IMR-90 (cell line): ENCODE data around the gene CYTH1. TPM values are rescaled to one million over a fixed set of nuclear protein-coding genes. Genes with fewer than 3 reads are reported as not detected.

Experiments
- ATAC-seq: fragments of 200-7000 bp; cut with Tn5 transposase; 2 replicates; pipeline ENCODE4 v1.9.1; 2020; ENCODE audit warnings: low read depth, mild to moderate bottlenecking, moderate library complexity
- BruUV-seq: library from RNA; stranded (reverse); fragments of 400-500 nt; replicated peaks from 2 replicates; lab custom pipeline; 2021; lab: Mats Ljungman, UMichigan
- CTCF ChIA-PET: fragments of 300-600 bp; formaldehyde crosslinking; extraction: SDS; loops from one replicate; lab custom pipeline; 2021; ENCODE audit warnings: antibody characterized with exemption; lab: Yijun Ruan, JAX
- POLR2A ChIA-PET: fragments of 300-600 bp; sonication (Branson Sonifier 250); formaldehyde crosslinking; loops from one replicate; lab custom pipeline; 2022; ENCODE audit warnings: antibody characterized with exemption; ENCODE audit not compliant: unreplicated experiment; lab: Charles Lee
- DNase-seq: peaks from one replicate; pipeline ENCODE4 v3.0.0; 2013
- H2AFZ ChIP-seq: replicated peaks from 2 replicates; pipeline ENCODE3; 2013; ENCODE audit warnings: low read length, mild to moderate bottlenecking; ENCODE audit not compliant: poor library complexity
- H2AK5ac ChIP-seq: 2 replicates; pipeline ENCODE4 v1.6.1; 2013; ENCODE audit warnings: low read depth, low read length, inconsistent platforms
- H2AK9ac ChIP-seq: replicated peaks from 2 replicates; pipeline ENCODE3; 2013; ENCODE audit warnings: mild to moderate bottlenecking, low read depth, low read length, moderate library complexity; ENCODE audit not compliant: poor library complexity
- H2BK120ac ChIP-seq: 2 replicates; pipeline ENCODE4 v1.6.1; 2013; ENCODE audit warnings: low read depth, low read length, inconsistent platforms
- H2BK15ac ChIP-seq: 3 replicates; pipeline ENCODE4 v1.6.1; 2013; ENCODE audit warnings: low read depth, low read length, inconsistent platforms
- H2BK20ac ChIP-seq: 2 replicates; pipeline ENCODE4 v1.6.1; 2013; ENCODE audit warnings: low read depth, mild to moderate bottlenecking, inconsistent platforms, low read length, moderate library complexity
- H2BK5ac ChIP-seq: 2 replicates; pipeline ENCODE4 v1.6.1; 2013; ENCODE audit warnings: mild to moderate bottlenecking, low read depth, low read length, inconsistent platforms; ENCODE audit not compliant: poor library complexity, severe bottlenecking
- H3K14ac ChIP-seq: replicated peaks from 2 replicates; pipeline ENCODE4 v1.6.1; 2013; ENCODE audit warnings: low read depth, low read length, inconsistent platforms
- H3K18ac ChIP-seq: 2 replicates; pipeline ENCODE4 v1.6.1; 2013; ENCODE audit warnings: low read depth, low read length, control low read depth
- H3K23ac ChIP-seq: 2 replicates; pipeline ENCODE4 v1.6.1; 2013; ENCODE audit warnings: low read depth, low read length, inconsistent platforms
- H3K27ac ChIP-seq: 2 replicates; pipeline ENCODE4 v1.5.1; 2013; ENCODE audit warnings: mild to moderate bottlenecking, control low read depth, low read length; ENCODE audit not compliant: insufficient read depth
- H3K27me3 ChIP-seq: 2 replicates; pipeline ENCODE4 v1.6.1; 2013; ENCODE audit warnings: low read length; ENCODE audit not compliant: control insufficient read depth, insufficient read depth
- H3K36me3 ChIP-seq: 2 replicates; pipeline ENCODE4 v1.6.1; 2013; ENCODE audit warnings: low read length, mixed read lengths; ENCODE audit not compliant: control insufficient read depth, insufficient read depth
- H3K4ac ChIP-seq: 2 replicates; pipeline ENCODE4 v1.6.1; 2013; ENCODE audit warnings: low read depth, low read length, inconsistent platforms
- H3K4me1 ChIP-seq: 2 replicates; pipeline ENCODE4 v1.6.1; 2013; ENCODE audit warnings: low read length, mixed read lengths; ENCODE audit not compliant: control insufficient read depth, insufficient read depth
- H3K4me2 ChIP-seq: 2 replicates; pipeline ENCODE4 v1.6.1; 2013; ENCODE audit warnings: low read depth, mild to moderate bottlenecking, control low read depth, low read length, moderate library complexity
- H3K4me3 ChIP-seq: 2 replicates; pipeline ENCODE4 v1.5.1; 2013; ENCODE audit warnings: low read depth, mild to moderate bottlenecking, control low read depth, low read length, moderate library complexity; ENCODE audit not compliant: insufficient read depth
- H3K56ac ChIP-seq: 2 replicates; pipeline ENCODE4 v1.6.1; 2013; ENCODE audit warnings: low read length, inconsistent platforms; ENCODE audit not compliant: insufficient read depth; ENCODE audit errors: extremely low read depth
- H3K79me1 ChIP-seq, 2 experiments: 2 replicates each; pipeline ENCODE4 v1.6.1; 2013; ENCODE audit warnings: low read length in 2 of 2, inconsistent platforms in 1 of 2, low read depth in 1 of 2
- H3K9ac ChIP-seq: 2 replicates; pipeline ENCODE4 v1.6.1; 2013; ENCODE audit warnings: low read depth, low read length, control low read depth
- H3K9me1 ChIP-seq: 2 replicates; pipeline ENCODE4 v1.6.1; 2013; ENCODE audit warnings: low read length, inconsistent platforms; ENCODE audit not compliant: insufficient read depth
- H3K9me3 ChIP-seq: 2 replicates; pipeline ENCODE4 v1.6.1; 2013; ENCODE audit warnings: low read length; ENCODE audit not compliant: control insufficient read depth, insufficient read depth
- H4K20me1 ChIP-seq: 2 replicates; pipeline ENCODE4 v1.6.1; 2013; ENCODE audit warnings: low read length, inconsistent platforms; ENCODE audit not compliant: insufficient read depth
- H4K5ac ChIP-seq: 2 replicates; pipeline ENCODE4 v1.6.1; 2013; ENCODE audit warnings: mild to moderate bottlenecking, low read depth, low read length, control low read depth
- H4K8ac ChIP-seq, 2 experiments: 2 replicates each; pipeline ENCODE4 v1.6.1; 2013; ENCODE audit warnings: low read depth in 2 of 2, low read length in 2 of 2, control low read depth in 1 of 2, inconsistent platforms in 1 of 2
- H4K91ac ChIP-seq: 2 replicates; pipeline ENCODE4 v1.6.1; 2013; ENCODE audit warnings: low read depth, low read length, inconsistent platforms; ENCODE audit not compliant: insufficient read depth
- BHLHE40 ChIP-seq: fragments of 150-350 bp; IDR thresholded peaks from 2 replicates; pipeline ENCODE4 v1.6.1; 2016; ENCODE audit warnings: mild to moderate bottlenecking, low read depth, low read length
- CEBPB ChIP-seq: IDR thresholded peaks from 2 replicates; pipeline ENCODE4 v1.6.1; 2012; ENCODE audit warnings: low read depth, low read length, improper control_type of control experiment
- CHD1 ChIP-seq: IDR thresholded peaks from 2 replicates; pipeline ENCODE4 v1.6.1; 2012; ENCODE audit warnings: low read depth, low read length, improper control_type of control experiment
- CTCF ChIP-seq: conservative IDR thresholded peaks from 2 replicates; pipeline ENCODE4 v1.5.1; 2012; ENCODE audit warnings: mild to moderate bottlenecking, low read depth, low read length, improper control_type of control experiment
- ELK1 ChIP-seq: fragments of 150-350 bp; IDR thresholded peaks from 2 replicates; pipeline ENCODE4 v1.6.1; 2016; ENCODE audit warnings: low read depth, mild to moderate bottlenecking, low read length, moderate library complexity, borderline replicate concordance
- FOS ChIP-seq: fragments of 150-350 bp; IDR thresholded peaks from 2 replicates; pipeline ENCODE4 v1.6.1; 2016; ENCODE audit warnings: low read depth, low read length
- MAFK ChIP-seq: IDR thresholded peaks from 2 replicates; pipeline ENCODE4 v1.6.1; 2012; ENCODE audit warnings: low read depth, low read length, improper control_type of control experiment
- MAZ ChIP-seq: IDR thresholded peaks from 2 replicates; pipeline ENCODE4 v1.6.1; 2012; ENCODE audit warnings: low read depth, mild to moderate bottlenecking, low read length, improper control_type of control experiment, moderate library complexity, borderline replicate concordance
- MXI1 ChIP-seq: IDR thresholded peaks from 2 replicates; pipeline ENCODE4 v1.6.1; 2012; ENCODE audit warnings: low read depth, mild to moderate bottlenecking, low read length, moderate library complexity, borderline replicate concordance
- NFE2L2 ChIP-seq: fragments of 150-350 bp; IDR thresholded peaks from 2 replicates; pipeline ENCODE4 v1.6.1; 2016; ENCODE audit warnings: low read depth, mild to moderate bottlenecking, low read length
- POLR2A ChIP-seq: IDR thresholded peaks from 2 replicates; pipeline ENCODE4 v1.6.1; 2012; ENCODE audit warnings: mild to moderate bottlenecking, low read depth, low read length
- RAD21 ChIP-seq: IDR thresholded peaks from 2 replicates; pipeline ENCODE4 v1.6.1; 2012; ENCODE audit warnings: low read length, improper control_type of control experiment
- RCOR1 ChIP-seq: IDR thresholded peaks from 2 replicates; pipeline ENCODE4 v1.6.1; 2012; ENCODE audit warnings: mild to moderate bottlenecking, low read length, improper control_type of control experiment; ENCODE audit not compliant: insufficient replicate concordance
- RFX5 ChIP-seq: IDR thresholded peaks from 2 replicates; pipeline ENCODE4 v1.8.0; 2012; ENCODE audit warnings: low read depth, mild to moderate bottlenecking, low read length, moderate library complexity
- SMC3 ChIP-seq: fragments of 150-350 bp; IDR thresholded peaks from 2 replicates; pipeline ENCODE4 v1.6.1; 2016; ENCODE audit warnings: low read depth, mild to moderate bottlenecking, antibody characterized with exemption, low read length, moderate library complexity
- USF2 ChIP-seq: fragments of 150-350 bp; IDR thresholded peaks from 2 replicates; pipeline ENCODE4 v1.6.1; 2017; ENCODE audit warnings: mild to moderate bottlenecking, antibody characterized with exemption, low read length, low read depth
- WGBS, 2 experiments: methylation state at CpG; one replicate each; pipeline versions ENCODE4 v1.1.5 to v1.1.7; 2013; ENCODE audit warnings: missing lambda C conversion rate in 2 of 2; ENCODE audit not compliant: insufficient read length in 1 of 2; ENCODE audit errors: extremely low coverage in 2 of 2; 5-methylcytosine and 5-hydroxymethylcytosine counted together
- dilution Hi-C: fragments of 300-500 bp; cut with HindIII; formaldehyde crosslinking; loops from one replicate; pipeline ENCODE4 v1.14.3; 2018; ENCODE audit warnings: low sequenced_read_pairs; ENCODE audit not compliant: unreplicated experiment
- in situ Hi-C: fragments of 300-500 bp; cut with MboI; formaldehyde crosslinking; loops from 3 replicates; pipeline ENCODE4 v1.14.3; 2019; ENCODE audit warnings: low sequenced_read_pairs, inconsistent platforms, mixed read lengths
- intact Hi-C: fragments of 100-400 bp; cut with micrococcal nuclease; formaldehyde crosslinking; loops from 2 replicates; pipeline ENCODE4 v1.10.0; 2022
- polyA plus RNA-seq, 3 experiments: library from polyadenylated mRNA; depleted of rRNA; stranded (reverse); fragments of >200 nt; gene quantifications; 2 replicates each; pipeline ENCODE4 v1.2.3, GENCODE V29; 2012; ENCODE audit warnings: low replicate concordance in 1 of 3
- total RNA-seq: library from RNA; depleted of rRNA; stranded (reverse); fragments of >200 nt; gene quantifications from 2 replicates; pipeline ENCODE4 v1.2.3, GENCODE V29; 2012

CYTH1 gene
- total and polyA plus RNA-seq, 2 of the 4 experiments (the other 2 are of a cell fraction) = 7.9 to 12.4 TPM

- TF ChIP-seq CEBPB (no peak), MAFK (no peak), ELK1 (no peak), SMC3 (no peak), RAD21 (no peak), POLR2A (no peak), CTCF (no peak), USF2 (no peak), MXI1 (no peak), MAZ (no peak), CHD1 (no peak), FOS (no peak), BHLHE40 (no peak), RFX5 (no peak), NFE2L2 (no peak), RCOR1 (no peak)
- H2BK15ac ChIP-seq = no peak overlapping the region
- H4K5ac ChIP-seq = no peak overlapping the region
- H2AK9ac ChIP-seq = no peak overlapping the region
- H3K27ac ChIP-seq = no peak overlapping the region
- H3K36me3 ChIP-seq = no peaks in the 10 kb centered on the region
- no peak overlapping the region for H3K4ac ChIP-seq
- H3K9me1 ChIP-seq = peaks cover 10% of the 10 kb centered on the region
- no peak overlapping the region for H3K23ac ChIP-seq
- no peak overlapping the region for H4K91ac ChIP-seq
- H3K56ac ChIP-seq = no peak overlapping the region
- no peak for DNase-seq
- ChIA-PET CTCF (no interaction called here), POLR2A (no interaction called here)
- no peak overlapping the region for H2BK5ac ChIP-seq
- no peak overlapping the region for H2BK120ac ChIP-seq
- no peak overlapping the region for H4K8ac ChIP-seq
- H2AFZ ChIP-seq = no peak overlapping the region
- intact Hi-C loops = no loop called here
- no peak overlapping the region for H2BK20ac ChIP-seq
- H4K20me1 ChIP-seq = peaks cover 22% of the 10 kb centered on the region
- no peak overlapping the region for H3K4me3 ChIP-seq
- H2AK5ac ChIP-seq = no peak overlapping the region
- H3K4me1 ChIP-seq = peaks cover 12% of the 10 kb centered on the region
- no peak overlapping the region for H3K9ac ChIP-seq
- WGBS, 2 experiments = 78% methylated on average over 2 of the region's 5 CpGs; no CpG with 5 or more reads in 1 of the 2 experiments
- no peak for ATAC-seq
- no peak overlapping the region for H3K4me2 ChIP-seq
- no TSS peak for BruUV-seq
- in situ Hi-C loops = no loop called here
- dilution Hi-C loops = no loop called here
- no peak overlapping the region for H3K18ac ChIP-seq
- no peak overlapping the region for H3K14ac ChIP-seq
- H3K9me3 ChIP-seq = no peaks in the 10 kb centered on the region
- H3K79me1 ChIP-seq = peaks cover 28 to 69% of the 10 kb centered on the region in 2 experiments
- no peaks in the 10 kb centered on the region for H3K27me3 ChIP-seq
Observed at GRCh38 chr17:78738698-78739097, 43.4 kb downstream of the CYTH1 start.
